ENCODE results near the gene SLIT3.

The SLIT3 gene

GRCh38 chr5:169300468-169301385, at the start of gene SLIT3:
SLIT3 (minus strand) TSS chr5:169301139; CDS start chr5:169300709, 430 bp downstream.
- DNase-seq: peak; percentile 2

GRCh38 chr5:169350016-169350415, 49.1 kb upstream of the SLIT3 start:
- DNase-seq: no peak

GRCh38 chr5:169347786-169348185, 46.8 kb upstream of the SLIT3 start:
- DNase-seq: no peak

- DNase-seq: no peak
Observed at GRCh38 chr5:169344629-169345028, 43.7 kb upstream of the SLIT3 start.

GRCh38 chr5:169343766-169344165, 42.8 kb upstream of the SLIT3 start:
- no peak for DNase-seq

GRCh38 chr5:169341556-169341955, 40.6 kb upstream of the SLIT3 start:
- no peak for DNase-seq

GRCh38 chr5:169339869-169340268, 38.9 kb upstream of the SLIT3 start:
- no peak for DNase-seq

GRCh38 chr5:169336242-169336641, 35.3 kb upstream of the SLIT3 start:
- DNase-seq: no peak

- DNase-seq: no peak
Observed at GRCh38 chr5:169335806-169336205, 34.9 kb upstream of the SLIT3 start.

- DNase-seq: no peak
Observed at GRCh38 chr5:169333518-169333917, 32.6 kb upstream of the SLIT3 start.

GRCh38 chr5:169331292-169331852, 30.4 kb upstream of the SLIT3 start:
- DNase-seq: no peak

GRCh38 chr5:169328401-169328800, 27.5 kb upstream of the SLIT3 start:
- no peak for DNase-seq

GRCh38 chr5:169325273-169325672, 24.3 kb upstream of the SLIT3 start:
- no peak for DNase-seq

- no peak for DNase-seq
Observed at GRCh38 chr5:169318556-169318955, 17.6 kb upstream of the SLIT3 start.

- DNase-seq: no peak
Observed at GRCh38 chr5:169307646-169308045, 6.7 kb upstream of the SLIT3 start.

GRCh38 chr5:169305366-169305765, 4.4 kb upstream of the SLIT3 start:
- DNase-seq: no peak

GRCh38 chr5:169304175-169304574, 3.2 kb upstream of the SLIT3 start:
- DNase-seq: no peak

- DNase-seq: no peak
Observed at GRCh38 chr5:169303119-169303515, 2.2 kb upstream of the SLIT3 start.

- peak; percentile 58 for DNase-seq
Observed at GRCh38 chr5:169302491-169303118, 1.7 kb upstream of the SLIT3 start.

- no peak for DNase-seq
Observed at GRCh38 chr5:169301986-169302385, 1.0 kb upstream of the SLIT3 start.

GRCh38 chr5:169301386-169301934, 521 bp upstream of the SLIT3 start:
- DNase-seq: no peak

GRCh38 chr5:169299663-169300467, 1.1 kb downstream of the SLIT3 start:
- DNase-seq: no peak

- DNase-seq: no peak
Observed at GRCh38 chr5:169299191-169299662, 1.7 kb downstream of the SLIT3 start.

All from NCI-H1092 treated with DMSO at 0.1 percent for 48 hours (cell line).